Daoy (cell line): ENCODE measurements around the gene NHEJ1. TPM values are rescaled to one million over a fixed set of nuclear protein-coding genes. Genes with fewer than 3 reads are reported as not detected.

Experiments used
- DNase-seq: peaks from one replicate; pipeline ENCODE4 v3.0.0-alpha.2; 2015; ENCODE audit warnings: low read depth
- total RNA-seq: library from RNA; depleted of rRNA; stranded (reverse); fragments of >200 nt; shearing (Covaris generic); gene quantifications from 2 replicates; pipeline ENCODE4 v1.2.3, GENCODE V29; 2014; rRNA removed

The NHEJ1 gene
- total RNA-seq, 1 experiment from 2014 or later: 22.0 TPM

- peak; percentile 79 for DNase-seq
Measured at GRCh38 chr2:219029829-219030165, 130.8 kb downstream of the NHEJ1 start.

- no peak for DNase-seq
Measured at GRCh38 chr2:219028996-219029828, 131.4 kb downstream of the NHEJ1 start.

DNA sequence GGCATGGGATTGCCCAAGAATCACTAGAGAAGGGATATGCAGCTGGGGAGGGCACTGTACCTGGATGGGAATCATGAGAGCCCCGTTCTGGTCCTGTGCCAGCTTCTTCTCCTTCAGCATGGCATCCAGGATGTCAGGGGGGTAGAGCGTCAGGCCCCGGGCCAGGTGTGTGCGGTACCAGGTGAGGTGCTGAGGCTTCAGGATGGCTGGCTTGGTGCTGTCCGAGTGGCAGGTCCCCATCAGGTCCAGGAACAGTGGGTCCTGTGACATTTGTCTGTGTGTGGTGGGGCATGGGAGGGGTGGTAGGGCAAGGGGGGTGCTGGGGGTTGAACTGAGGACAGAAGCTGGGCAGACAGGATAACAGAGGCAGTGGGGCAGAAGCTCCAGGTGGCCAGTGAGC, 132.5 kb downstream of the NHEJ1 start:
- no peak for DNase-seq

- no peak for DNase-seq
Measured at GRCh38 chr2:219027511-219028055, 133.0 kb downstream of the NHEJ1 start.

GRCh38 chr2:219026946-219027345, 133.7 kb downstream of the NHEJ1 start:
- DNase-seq: no peak

DNA sequence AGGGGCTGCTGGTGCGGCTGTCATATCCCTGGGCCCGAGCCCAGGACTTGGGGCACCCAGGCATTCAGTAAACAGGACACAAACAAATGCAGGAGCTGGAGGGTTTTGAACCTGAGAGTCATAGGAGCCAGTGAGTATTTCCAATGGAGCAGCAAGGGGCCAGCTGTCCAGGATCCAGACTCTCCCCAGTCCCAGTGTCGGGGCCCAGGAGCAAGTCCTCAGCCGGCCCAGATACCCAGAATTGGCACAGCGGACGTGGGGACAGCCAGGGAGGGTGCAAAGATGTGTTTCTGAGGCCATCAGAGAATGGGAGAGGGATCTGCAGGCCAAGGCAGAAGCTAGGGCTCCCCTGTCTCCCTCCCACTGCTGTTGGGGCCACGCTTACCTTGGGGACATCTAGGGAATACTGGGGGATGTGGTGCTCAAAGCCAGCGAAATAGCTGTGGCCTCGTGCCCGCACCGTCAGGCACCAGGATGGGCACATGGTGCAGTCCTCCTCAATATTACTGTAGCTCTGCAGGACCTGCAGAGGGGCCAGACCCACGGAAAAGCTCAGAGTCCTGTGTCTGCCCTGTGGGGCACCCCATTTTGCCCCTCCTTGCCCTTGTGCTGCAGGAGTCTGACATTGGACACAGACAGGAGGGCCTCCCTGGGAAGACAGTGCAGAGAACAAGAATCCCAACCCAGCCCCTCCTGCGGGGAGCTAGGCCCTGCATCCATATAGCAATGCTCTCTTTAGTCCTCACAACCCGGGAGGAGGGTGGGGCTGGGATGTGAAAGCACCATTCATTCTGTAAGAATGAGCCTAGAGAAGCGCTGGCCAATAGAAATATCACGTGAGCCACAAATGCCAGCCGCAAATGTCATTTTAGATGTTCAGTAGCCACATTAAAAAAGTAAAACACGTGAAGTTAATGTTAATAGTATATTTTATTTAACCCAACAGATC, 134.7 kb downstream of the NHEJ1 start:
- DNase-seq: no peak

Other genes with a start within 250 kb of the NHEJ1 start
- gene CDK5R2, start 201.1 kb downstream of the NHEJ1 start, total RNA-seq: 0.06 TPM in 1 of 2 replicates, not detected in the other
- gene FEV, start 175.6 kb downstream of the NHEJ1 start, total RNA-seq: 0.34 TPM in 1 of 2 replicates, not detected in the other
- 2.2 and 4.3 TPM in 2 replicates for gene CRYBA2, start 167.4 kb downstream of the NHEJ1 start, total RNA-seq
- gene CFAP65, start 119.3 kb downstream of the NHEJ1 start, total RNA-seq: 0.11 TPM in 1 of 2 replicates, not detected in the other
- not detected in 2 replicates for gene IHH, start 99.9 kb downstream of the NHEJ1 start, total RNA-seq
- 0.63 and 0.86 TPM in 2 replicates for gene SLC23A3, start 9.2 kb upstream of the NHEJ1 start, total RNA-seq
- gene CNPPD1, start 16.1 kb upstream of the NHEJ1 start, total RNA-seq: 36.2 and 41.3 TPM in 2 replicates
- gene RETREG2, start 17.5 kb upstream of the NHEJ1 start, total RNA-seq: 33.3 and 48.8 TPM in 2 replicates
- 31.2 and 32.3 TPM in 2 replicates for gene ZFAND2B, start 46.0 kb upstream of the NHEJ1 start, total RNA-seq
- 9.0 and 10.5 TPM in 2 replicates for gene ABCB6, start 58.1 kb upstream of the NHEJ1 start, total RNA-seq
- gene ATG9A, start 68.8 kb upstream of the NHEJ1 start, total RNA-seq: 27.1 and 56.9 TPM in 2 replicates
- gene ANKZF1, start 69.0 kb upstream of the NHEJ1 start, total RNA-seq: 25.2 and 25.8 TPM in 2 replicates
- 2.7 and 3.2 TPM in 2 replicates for gene GLB1L, start 84.6 kb upstream of the NHEJ1 start, total RNA-seq
- gene STK16, start 84.7 kb upstream of the NHEJ1 start, total RNA-seq: 5.4 and 8.9 TPM in 2 replicates
- gene TUBA4B, start 92.4 kb upstream of the NHEJ1 start, total RNA-seq: not detected in 2 replicates
- 65.0 and 79.9 TPM in 2 replicates for gene TUBA4A, start 93.1 kb upstream of the NHEJ1 start, total RNA-seq
- 19.9 and 20.2 TPM in 2 replicates for gene DNAJB2, start 118.6 kb upstream of the NHEJ1 start, total RNA-seq
- 0.21 and 1.3 TPM in 2 replicates for gene PTPRN, start 148.6 kb upstream of the NHEJ1 start, total RNA-seq
- gene RESP18, start 171.9 kb upstream of the NHEJ1 start, total RNA-seq: not detected in 2 replicates
- gene DNPEP, start 227.1 kb upstream of the NHEJ1 start, total RNA-seq: 72.1 and 94.6 TPM in 2 replicates